Stimulated activated naive CD8-positive, alpha-beta T cell treated with anti-CD3 and anti-CD28 coated beads, Interleukin-15, amount 100 ng/mL, for 72 hours (primary cell): Measurements from ENCODE around the gene SLC6A8.
"Not testable (repeated sequence)": the region's sequence is repeated elsewhere in the genome, so short reads cannot be mapped to it uniquely, and the experiment has no call there.

Experiments used
- ATAC-seq: fragments of 150-1000 bp; cut with Tn5 transposase; 2 replicates; pipeline ENCODE4 v1.10.0; 2021; ENCODE audit warnings: mild to moderate bottlenecking, moderate library complexity
- DNase-seq, 2 donors: peaks; one replicate each; pipeline ENCODE4 v3.0.0; 2021 to 2022
- H3K27ac Mint-ChIP-seq, 2 donors: one replicate each; pipeline ENCODE4 v1.8.0; 2022; ENCODE audit warnings: mild to moderate bottlenecking in 2 of 2, mixed read lengths in 2 of 2, moderate library complexity in 2 of 2
- H3K27me3 Mint-ChIP-seq: one replicate; pipeline ENCODE4 v1.8.0; 2022; ENCODE audit warnings: mixed read lengths
- H3K4me1 Mint-ChIP-seq: one replicate; pipeline ENCODE4 v1.8.0; 2022; ENCODE audit warnings: mild to moderate bottlenecking, mixed read lengths
- H3K4me3 Mint-ChIP-seq, 2 donors: one replicate each; pipeline ENCODE4 v1.8.0; 2022; ENCODE audit warnings: mild to moderate bottlenecking in 2 of 2, mixed read lengths in 2 of 2, moderate library complexity in 1 of 2
- H3K9me3 Mint-ChIP-seq, 2 donors: one replicate each; pipeline ENCODE4 v1.8.0; 2022; ENCODE audit warnings: mixed read lengths in 2 of 2

The SLC6A8 gene

GRCh38 chrX:153725832-153726285, 38.1 kb downstream of the SLC6A8 start:
- peak overlapping the region in 1 of 2 donors; percentile 80 for H3K27ac Mint-ChIP-seq
- H3K4me1 Mint-ChIP-seq, result peaks cover 40% of the 10 kb centered on the region
- no peaks in the 10 kb centered on the region for H3K27me3 Mint-ChIP-seq
- H3K9me3 Mint-ChIP-seq, result no peaks in the 10 kb centered on the region
- ATAC-seq (no peak), DNase-seq (peak in 1 of 2 donors; percentile 12)
- H3K4me3 Mint-ChIP-seq, result peak overlapping the region; percentile 58 to 80

- Mint-ChIP-seq H3K27ac (peak overlapping the region in 1 of 2 donors; percentile 57), H3K27me3 (no peaks in the 10 kb centered on the region), H3K4me3 (peak overlapping the region; percentile 69 to 80), H3K9me3 (peaks cover 1 to 4% of the 10 kb centered on the region in 2 donors), H3K4me1 (peaks cover 46% of the 10 kb centered on the region)
- DNase-seq (peak in 1 of 2 donors; percentile 35), ATAC-seq (no peak)
Observed at GRCh38 chrX:153726286-153727122, 38.8 kb downstream of the SLC6A8 start.

- DNase-seq (peak in 1 of 2 donors; percentile 12), ATAC-seq (no peak)
- peaks cover 47% of the 10 kb centered on the region for H3K4me1 Mint-ChIP-seq
- H3K4me3 Mint-ChIP-seq, result peak overlapping the region; percentile 69 to 80
- peak overlapping the region in 1 of 2 donors; percentile 57 for H3K27ac Mint-ChIP-seq
- H3K27me3 Mint-ChIP-seq, result no peaks in the 10 kb centered on the region
- H3K9me3 Mint-ChIP-seq, result peaks cover 8 to 9% of the 10 kb centered on the region in 2 donors
Observed at GRCh38 chrX:153727123-153727931, 39.6 kb downstream of the SLC6A8 start.

GRCh38 chrX:153728095-153728494, 40.4 kb downstream of the SLC6A8 start:
- Mint-ChIP-seq H3K27ac (no peak overlapping the region), H3K9me3 (peaks cover 8 to 9% of the 10 kb centered on the region in 2 donors), H3K4me3 (no peak overlapping the region), H3K4me1 (peaks cover 41% of the 10 kb centered on the region), H3K27me3 (no peaks in the 10 kb centered on the region)
- no peak for ATAC-seq
- no peak for DNase-seq

- peaks cover 41% of the 10 kb centered on the region for H3K4me1 Mint-ChIP-seq
- peaks cover 8 to 9% of the 10 kb centered on the region in 2 donors for H3K9me3 Mint-ChIP-seq
- no peak for ATAC-seq
- H3K4me3 Mint-ChIP-seq, result no peak overlapping the region
- no peaks in the 10 kb centered on the region for H3K27me3 Mint-ChIP-seq
- no peak for DNase-seq
- no peak overlapping the region for H3K27ac Mint-ChIP-seq
Observed at GRCh38 chrX:153728951-153729631, 41.4 kb downstream of the SLC6A8 start.

GRCh38 chrX:153730115-153730514, 42.4 kb downstream of the SLC6A8 start:
- not testable (repeated sequence) for H3K27me3 Mint-ChIP-seq, H3K9me3 Mint-ChIP-seq, H3K27ac Mint-ChIP-seq, ATAC-seq, H3K4me3 Mint-ChIP-seq, DNase-seq
- H3K4me1 Mint-ChIP-seq, result peaks cover 46% of the 10 kb centered on the region

- no peak for ATAC-seq
Observed at GRCh38 chrX:153731117-153731844, 43.6 kb downstream of the SLC6A8 start.

GRCh38 chrX:153731845-153732215, 44.1 kb downstream of the SLC6A8 start:
- DNase-seq, result no peak
- ATAC-seq, result no peak
- peaks cover 8 to 9% of the 10 kb centered on the region in 2 donors for H3K9me3 Mint-ChIP-seq
- no peak overlapping the region for H3K27ac Mint-ChIP-seq
- peaks cover 40% of the 10 kb centered on the region for H3K4me1 Mint-ChIP-seq
- no peaks in the 10 kb centered on the region for H3K27me3 Mint-ChIP-seq
- peak overlapping the region in 1 of 2 donors; percentile 50 for H3K4me3 Mint-ChIP-seq

More at GRCh38 chrX:153731117-153731844, 43.6 kb downstream of the SLC6A8 start:
- H3K9me3 Mint-ChIP-seq, result peaks cover 8 to 9% of the 10 kb centered on the region in 2 donors
- peaks cover 45% of the 10 kb centered on the region for H3K4me1 Mint-ChIP-seq
- H3K27ac Mint-ChIP-seq, result peak overlapping the region in 1 of 2 donors; percentile 52
- H3K27me3 Mint-ChIP-seq, result no peaks in the 10 kb centered on the region
- H3K4me3 Mint-ChIP-seq, result peak overlapping the region in 1 of 2 donors; percentile 50
- DNase-seq, result no peak

GRCh38 chrX:153732401-153732800, 44.7 kb downstream of the SLC6A8 start:
- ATAC-seq, result no peak
- Mint-ChIP-seq H3K27ac (no peak overlapping the region), H3K4me3 (no peak overlapping the region), H3K9me3 (peaks cover 8 to 9% of the 10 kb centered on the region in 2 donors), H3K4me1 (peaks cover 34% of the 10 kb centered on the region), H3K27me3 (no peaks in the 10 kb centered on the region)
- DNase-seq, result no peak

- Mint-ChIP-seq H3K4me1 (peaks cover 27% of the 10 kb centered on the region), H3K27me3 (no peaks in the 10 kb centered on the region), H3K27ac (no peak overlapping the region), H3K9me3 (peaks cover 8 to 9% of the 10 kb centered on the region in 2 donors), H3K4me3 (no peak overlapping the region)
- no peak for ATAC-seq
- no peak for DNase-seq
Observed at GRCh38 chrX:153733651-153734240, 46.0 kb downstream of the SLC6A8 start.

- no peak for ATAC-seq
- no peaks in the 10 kb centered on the region for H3K27me3 Mint-ChIP-seq
- H3K4me1 Mint-ChIP-seq, result peaks cover 33% of the 10 kb centered on the region
- H3K9me3 Mint-ChIP-seq, result peaks cover 8 to 9% of the 10 kb centered on the region in 2 donors
- H3K27ac Mint-ChIP-seq, result no peak overlapping the region
- no peak overlapping the region for H3K4me3 Mint-ChIP-seq
- DNase-seq, result no peak
Observed at GRCh38 chrX:153734871-153735270, 47.1 kb downstream of the SLC6A8 start.

GRCh38 chrX:153735274-153735673, 47.5 kb downstream of the SLC6A8 start:
- Mint-ChIP-seq H3K27ac (no peak overlapping the region), H3K4me3 (no peak overlapping the region), H3K4me1 (peaks cover 37% of the 10 kb centered on the region), H3K9me3 (peaks cover 8 to 9% of the 10 kb centered on the region in 2 donors), H3K27me3 (no peaks in the 10 kb centered on the region)
- peak; percentile 75 for ATAC-seq
- no peak for DNase-seq

GRCh38 chrX:153736071-153736820, 48.5 kb downstream of the SLC6A8 start:
- H3K9me3 Mint-ChIP-seq, result peaks cover 7 to 9% of the 10 kb centered on the region in 2 donors
- ATAC-seq (no peak), DNase-seq (no peak)
- no peak overlapping the region for H3K4me3 Mint-ChIP-seq
- H3K27me3 Mint-ChIP-seq, result no peaks in the 10 kb centered on the region
- peaks cover 38% of the 10 kb centered on the region for H3K4me1 Mint-ChIP-seq
- no peak overlapping the region for H3K27ac Mint-ChIP-seq
